ENCODE measurements around the gene ZNF701. TPM values are rescaled to one million over a fixed set of nuclear protein-coding genes. Genes with fewer than 3 reads are reported as not detected.
A peak's percentile ranks its signal among the peaks of the same experiment; 100 is the strongest.

ZNF701 gene
- total RNA-seq, 1 donor = 17.7 TPM

DNA sequence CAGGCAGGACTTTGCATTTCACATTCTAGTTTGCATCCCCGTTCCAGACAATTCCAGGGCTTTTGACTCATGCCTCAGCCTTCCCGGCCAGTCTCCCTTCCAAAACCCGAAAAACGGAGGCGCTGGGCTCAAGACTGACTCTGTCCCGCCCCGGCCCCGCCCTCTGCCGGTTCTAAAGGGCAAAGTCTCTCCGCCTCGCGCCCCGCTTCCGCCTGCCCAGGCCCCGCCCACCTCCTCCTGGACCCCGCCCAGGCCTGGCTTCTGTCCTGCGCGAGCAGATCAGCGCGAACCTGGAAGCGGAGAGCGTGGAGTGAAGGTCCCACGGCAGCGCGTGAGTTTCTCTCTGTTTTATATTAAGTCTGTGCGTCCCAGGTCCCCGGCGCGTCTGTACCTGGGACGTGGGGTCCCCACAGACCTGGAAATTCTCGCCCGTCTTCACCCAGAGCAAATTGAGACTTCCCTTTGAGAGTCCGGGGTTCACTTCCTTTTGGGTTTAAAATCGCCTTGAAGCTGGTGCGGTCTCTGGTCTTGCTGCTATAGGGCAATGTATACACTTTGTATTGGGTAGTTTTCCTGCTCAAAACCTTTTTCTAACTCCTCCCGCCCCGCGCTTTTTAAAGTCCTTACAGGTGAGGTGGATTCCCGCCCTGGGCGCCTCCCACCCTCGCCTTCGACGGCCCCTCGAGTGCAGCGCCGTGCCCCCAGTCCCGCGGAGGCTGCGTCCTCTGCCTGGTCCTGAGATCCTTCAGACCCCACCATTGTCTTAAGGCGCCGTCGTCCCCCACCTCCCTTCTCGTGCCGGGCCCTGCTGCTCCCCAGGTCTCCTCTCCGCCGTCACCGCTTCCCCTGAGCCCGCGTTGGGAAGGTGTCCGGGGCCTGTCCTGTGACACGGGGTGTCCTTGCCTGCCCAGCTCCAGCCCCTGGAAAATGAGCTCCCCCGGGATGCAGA, 31.2 kb downstream of the ZNF701 start:
- H3K4me3 ChIP-seq (ENCODE audit: low read depth, low read length) = peak overlapping the region; percentile 84
- TF ChIP-seq, protein P1, sequence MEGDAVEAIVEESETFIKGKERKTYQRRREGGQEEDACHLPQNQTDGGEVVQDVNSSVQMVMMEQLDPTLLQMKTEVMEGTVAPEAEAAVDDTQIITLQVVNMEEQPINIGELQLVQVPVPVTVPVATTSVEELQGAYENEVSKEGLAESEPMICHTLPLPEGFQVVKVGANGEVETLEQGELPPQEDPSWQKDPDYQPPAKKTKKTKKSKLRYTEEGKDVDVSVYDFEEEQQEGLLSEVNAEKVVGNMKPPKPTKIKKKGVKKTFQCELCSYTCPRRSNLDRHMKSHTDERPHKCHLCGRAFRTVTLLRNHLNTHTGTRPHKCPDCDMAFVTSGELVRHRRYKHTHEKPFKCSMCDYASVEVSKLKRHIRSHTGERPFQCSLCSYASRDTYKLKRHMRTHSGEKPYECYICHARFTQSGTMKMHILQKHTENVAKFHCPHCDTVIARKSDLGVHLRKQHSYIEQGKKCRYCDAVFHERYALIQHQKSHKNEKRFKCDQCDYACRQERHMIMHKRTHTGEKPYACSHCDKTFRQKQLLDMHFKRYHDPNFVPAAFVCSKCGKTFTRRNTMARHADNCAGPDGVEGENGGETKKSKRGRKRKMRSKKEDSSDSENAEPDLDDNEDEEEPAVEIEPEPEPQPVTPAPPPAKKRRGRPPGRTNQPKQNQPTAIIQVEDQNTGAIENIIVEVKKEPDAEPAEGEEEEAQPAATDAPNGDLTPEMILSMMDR (IDR thresholded peaks at IDR 0.05; ENCODE audit: insufficient read depth, low read depth, low read length) = peak; percentile 39
- DNase-seq (ENCODE audit: low read depth) = peak; percentile 91

DNA sequence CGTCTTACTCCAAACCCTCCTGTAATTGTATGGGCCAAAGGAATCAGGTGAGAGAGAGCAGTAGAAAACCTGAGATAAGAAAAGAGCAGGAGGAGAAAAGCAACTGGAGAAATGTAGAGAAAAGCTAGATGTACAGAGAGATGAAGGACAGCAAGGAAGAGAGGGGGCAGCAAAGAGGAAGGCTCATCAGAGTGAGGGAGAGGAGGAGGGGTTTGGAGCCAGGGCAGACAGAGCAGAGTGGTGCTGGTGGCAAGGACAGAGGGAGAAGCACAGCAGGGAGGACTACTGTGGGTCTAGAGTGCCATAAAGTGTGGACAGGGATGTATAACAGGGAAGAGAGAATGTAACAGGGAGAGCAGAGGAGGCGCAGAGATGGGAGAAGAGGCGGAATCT, 31.9 kb downstream of the ZNF701 start:
- DNase-seq (ENCODE audit: low read depth) = peak; percentile 21
- TF ChIP-seq, protein P1 (IDR thresholded peaks at IDR 0.05; ENCODE audit: insufficient read depth, low read depth, low read length) = peak; percentile 33

GRCh38 chr19:52602941-52603340, 32.9 kb downstream of the ZNF701 start:
- TF ChIP-seq, protein P1 (IDR thresholded peaks at IDR 0.05; ENCODE audit: insufficient read depth, low read depth, low read length) = no peak
- no peak overlapping the region for H3K4me3 ChIP-seq (ENCODE audit: low read depth, low read length)
- no peak for DNase-seq (ENCODE audit: low read depth)

More for the DNA sequence above, 31.9 kb downstream of the ZNF701 start:
- H3K4me3 ChIP-seq (ENCODE audit: low read depth, low read length) = peak overlapping the region; percentile 84

- H3K4me3 ChIP-seq (ENCODE audit: low read depth, low read length) = no peak overlapping the region
- peak; percentile 62 for DNase-seq (ENCODE audit: low read depth)
- TF ChIP-seq, protein P1 (IDR thresholded peaks at IDR 0.05; ENCODE audit: insufficient read depth, low read depth, low read length) = no peak
Observed at GRCh38 chr19:52603558-52604207, 33.6 kb downstream of the ZNF701 start.

DNA sequence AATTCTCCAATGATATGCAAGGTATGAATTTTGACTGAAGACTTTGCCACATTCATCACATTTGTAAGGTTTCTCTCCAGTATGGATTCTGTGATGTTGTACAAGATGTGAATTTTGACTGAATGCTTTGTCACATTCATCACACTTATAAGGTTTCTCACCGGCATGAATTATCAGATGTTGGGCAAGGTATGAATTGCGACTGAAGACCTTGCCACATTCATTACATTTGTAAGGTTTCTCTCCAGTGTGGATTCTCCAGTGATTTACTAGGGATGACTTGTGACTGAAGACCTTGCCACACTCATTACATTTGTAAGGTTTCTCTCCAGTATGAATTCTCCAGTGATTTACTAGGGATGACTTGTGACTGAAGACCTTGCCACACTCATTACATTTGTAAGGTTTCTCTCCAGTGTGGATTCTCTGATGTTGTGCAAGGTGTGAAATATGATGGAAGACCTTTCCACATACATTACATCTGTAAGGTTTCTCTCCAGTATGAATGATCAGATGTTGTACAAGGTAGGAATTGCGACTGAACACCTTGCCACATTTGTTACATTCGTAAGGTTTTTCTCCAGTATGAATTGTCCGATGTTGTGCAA, 43.3 kb downstream of the ZNF701 start:
- no peak for DNase-seq (ENCODE audit: low read depth)
- no peak overlapping the region for H3K4me3 ChIP-seq (ENCODE audit: low read depth, low read length)
- TF ChIP-seq, protein P1 (IDR thresholded peaks at IDR 0.05; ENCODE audit: insufficient read depth, low read depth, low read length) = no peak

- TF ChIP-seq, protein P1 (IDR thresholded peaks at IDR 0.05; ENCODE audit: insufficient read depth, low read depth, low read length) = no peak
- H3K4me3 ChIP-seq (ENCODE audit: low read depth, low read length) = no peak overlapping the region
- no peak for DNase-seq (ENCODE audit: low read depth)
Observed at GRCh38 chr19:52621376-52621775, 51.3 kb downstream of the ZNF701 start.

Data from fibroblast of villous mesenchyme (primary cell).